ENCODE results near the gene ASIC2.
A peak's percentile ranks its signal among the peaks of the same experiment; 100 is the strongest.

GRCh38 chr17:32998111-32998886 is 294.8 kb downstream of the ASIC2 start:
- TF ChIP-seq POLR2AphosphoS5 (IDR thresholded peaks at IDR 0.05; ENCODE audit: insufficient read depth, low read depth, low read length) (no peak), CTCF (IDR thresholded peaks at IDR 0.05; ENCODE audit: extremely low read depth in 1 of 2, insufficient read depth in 1 of 2, low read depth in 1 of 2, low read length in 2 of 2) (peak; percentile 86 to 95)

Measured in endothelial cell of umbilical vein (primary cell).